Mesenchymal stem cell (in vitro differentiated cells and primary cell): Measurements from ENCODE around the gene SLC31A1.
A peak's percentile ranks its signal among the peaks of the same experiment; 100 is the strongest.

Experiments used
- DNase-seq: peaks from one replicate; pipeline ENCODE4 v3.0.0-alpha.2; 2013
- H2AFZ ChIP-seq: one replicate; pipeline ENCODE4 v1.6.1; 2013; ENCODE audit warnings: low read depth, mild to moderate bottlenecking, control low read depth, inconsistent platforms, low read length, moderate library complexity
- H2AK5ac ChIP-seq: 2 replicates; pipeline ENCODE4 v1.6.1; 2013; ENCODE audit warnings: low read length, moderate library complexity, mild to moderate bottlenecking, inconsistent platforms; ENCODE audit not compliant: severe bottlenecking
- H2BK120ac ChIP-seq: one replicate; pipeline ENCODE4 v1.6.1; 2013; ENCODE audit warnings: low read depth, mild to moderate bottlenecking, inconsistent platforms, low read length, moderate library complexity
- H2BK12ac ChIP-seq, 2 experiments: one replicate each; pipeline ENCODE4 v1.6.1; 2013; ENCODE audit warnings: inconsistent platforms in 2 of 2, low read length in 2 of 2, mild to moderate bottlenecking in 2 of 2, moderate library complexity in 2 of 2, control low read depth in 1 of 2
- H2BK15ac ChIP-seq: one replicate; pipeline ENCODE4 v1.6.1; 2013; ENCODE audit warnings: mild to moderate bottlenecking, low read depth, inconsistent platforms; ENCODE audit not compliant: poor library complexity, severe bottlenecking
- H2BK5ac ChIP-seq: 2 replicates; pipeline ENCODE4 v1.6.1; 2013; ENCODE audit warnings: low read depth, mild to moderate bottlenecking, low read length, control low read depth, inconsistent platforms; ENCODE audit not compliant: poor library complexity, severe bottlenecking
- H3K14ac ChIP-seq, 2 experiments: one replicate each; pipeline ENCODE4 v1.6.1; 2013; ENCODE audit warnings: inconsistent platforms in 2 of 2, low read length in 2 of 2, control low read depth in 1 of 2, mild to moderate bottlenecking in 1 of 2, moderate library complexity in 1 of 2
- H3K18ac ChIP-seq, 2 experiments: one replicate each; pipeline ENCODE4 v1.6.1; 2013; ENCODE audit warnings: inconsistent platforms in 2 of 2, low read length in 2 of 2, control low read depth in 1 of 2, low read depth in 1 of 2, mild to moderate bottlenecking in 1 of 2
- H3K23ac ChIP-seq, 2 experiments: one replicate each; pipeline ENCODE4 v1.6.1; 2013; ENCODE audit warnings: inconsistent platforms in 2 of 2, low read length in 2 of 2, mild to moderate bottlenecking in 2 of 2, moderate library complexity in 2 of 2, control low read depth in 1 of 2
- H3K27ac ChIP-seq: 2 replicates; pipeline ENCODE4 v1.5.1; 2013; ENCODE audit warnings: mild to moderate bottlenecking, moderate library complexity, low read length, control low read depth, inconsistent platforms; ENCODE audit not compliant: poor library complexity, severe bottlenecking
- H3K27me3 ChIP-seq, 2 experiments: 2 replicates each; pipeline versions ENCODE4 v1.6.1 to v1.7.0; 2013; ENCODE audit warnings: low read length in 2 of 2, mild to moderate bottlenecking in 2 of 2, moderate library complexity in 2 of 2, control low read depth in 1 of 2, inconsistent platforms in 1 of 2; ENCODE audit not compliant: control insufficient read depth in 1 of 2, insufficient read depth in 1 of 2
- H3K36me3 ChIP-seq, 2 experiments: 2 replicates each; pipeline versions ENCODE4 v1.6.1 to v1.7.0; 2013; ENCODE audit warnings: low read length in 2 of 2, control low read depth in 1 of 2, inconsistent platforms in 1 of 2, low read depth in 1 of 2, mild to moderate bottlenecking in 1 of 2; ENCODE audit not compliant: insufficient read depth in 2 of 2, control insufficient read depth in 1 of 2
- H3K4ac ChIP-seq, 2 experiments: one replicate each; pipeline ENCODE4 v1.6.1; 2013; ENCODE audit warnings: inconsistent platforms in 2 of 2, low read length in 2 of 2, mild to moderate bottlenecking in 2 of 2, moderate library complexity in 2 of 2, control low read depth in 1 of 2, low read depth in 1 of 2
- H3K4me1 ChIP-seq: 2 replicates; pipeline ENCODE4 v1.6.1; 2013; ENCODE audit warnings: low read depth, low read length, control low read depth; ENCODE audit not compliant: control insufficient read depth, insufficient read depth
- H3K4me2 ChIP-seq: 2 replicates; pipeline ENCODE4 v1.6.1; 2013; ENCODE audit warnings: low read length, mild to moderate bottlenecking, inconsistent platforms; ENCODE audit not compliant: poor library complexity, severe bottlenecking
- H3K4me3 ChIP-seq, 2 experiments: 2 replicates each; pipeline versions ENCODE4 v1.5.1 to v1.7.0; 2013; ENCODE audit warnings: low read length in 2 of 2, mild to moderate bottlenecking in 2 of 2, control low read depth in 1 of 2, low read depth in 1 of 2; ENCODE audit not compliant: insufficient read depth in 1 of 2
- H3K79me1 ChIP-seq: replicated peaks from 2 replicates; pipeline ENCODE4 v1.6.1; 2013; ENCODE audit warnings: mild to moderate bottlenecking, control low read depth, low read length, inconsistent platforms; ENCODE audit not compliant: poor library complexity, severe bottlenecking
- H3K9ac ChIP-seq: 2 replicates; pipeline ENCODE4 v1.7.0; 2013; ENCODE audit warnings: mild to moderate bottlenecking, low read length, moderate library complexity
- H3K9me3 ChIP-seq: 2 replicates; pipeline ENCODE4 v1.7.0; 2013; ENCODE audit warnings: mild to moderate bottlenecking, low read length; ENCODE audit not compliant: control insufficient read depth
- H4K8ac ChIP-seq: one replicate; pipeline ENCODE4 v1.6.1; 2013; ENCODE audit warnings: inconsistent platforms, mild to moderate bottlenecking, low read length, moderate library complexity
- H4K91ac ChIP-seq: one replicate; pipeline ENCODE4 v1.6.1; 2013; ENCODE audit warnings: mild to moderate bottlenecking, low read length, inconsistent platforms
- WGBS: methylation state at CpG from one replicate; pipeline ENCODE4 v1.1.7; 2013; ENCODE audit warnings: mixed read lengths; 5-methylcytosine and 5-hydroxymethylcytosine counted together

Gene SLC31A1

GRCh38 chr9:113178087-113178486, 43.3 kb upstream of the SLC31A1 start:
- Histone ChIP-seq H3K36me3 (peaks cover 15 to 85% of the 10 kb centered on the region in 2 experiments), H3K4me2 (no peak overlapping the region), H4K8ac (no peak overlapping the region), H2AFZ (no peak overlapping the region), H3K9me3 (no peaks in the 10 kb centered on the region), H2BK15ac (no peak overlapping the region), H4K91ac (no peak overlapping the region), H3K18ac (no peak overlapping the region), H3K14ac (no peak overlapping the region), H2BK5ac (no peak overlapping the region), H3K27me3 (no peaks in the 10 kb centered on the region), H3K23ac (no peak overlapping the region), H2AK5ac (no peak overlapping the region), H3K4me1 (peaks cover 4% of the 10 kb centered on the region), H3K27ac (peak overlapping the region; percentile 44), H3K4ac (no peak overlapping the region), H3K9ac (peak overlapping the region; percentile 53), H3K79me1 (peaks cover 3% of the 10 kb centered on the region), H2BK12ac (no peak overlapping the region), H2BK120ac (no peak overlapping the region), H3K4me3 (no peak overlapping the region)
- WGBS: 75% methylated on average over 1 of the region's 1 CpG
- DNase-seq: peak; percentile 24

DNA sequence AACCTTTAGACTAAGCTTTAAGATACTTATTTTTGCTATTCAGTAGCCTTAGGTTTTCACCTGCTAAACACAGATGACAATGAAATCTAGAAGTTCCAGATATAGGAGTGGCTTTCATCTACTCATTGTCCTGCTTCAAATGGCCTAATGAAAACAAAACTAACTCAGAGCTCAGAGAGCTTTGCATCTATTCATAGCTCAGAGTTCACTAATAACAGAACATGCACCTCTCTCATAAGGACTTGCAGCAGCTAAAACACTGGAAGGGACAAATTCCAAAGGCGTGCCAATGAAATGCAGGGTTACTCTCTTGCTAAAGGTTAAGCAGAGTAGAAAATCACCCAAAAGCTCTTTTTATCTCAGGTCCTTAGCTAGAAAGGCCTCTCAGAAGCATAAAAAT, 41.5 kb upstream of the SLC31A1 start:
- Histone ChIP-seq H3K9ac (peak overlapping the region; percentile 7), H3K27me3 (no peaks in the 10 kb centered on the region), H4K8ac (no peak overlapping the region), H3K36me3 (peaks cover 12 to 86% of the 10 kb centered on the region in 2 experiments), H3K14ac (no peak overlapping the region), H3K79me1 (no peaks in the 10 kb centered on the region), H3K9me3 (no peaks in the 10 kb centered on the region), H3K18ac (no peak overlapping the region), H3K4me1 (peaks cover 4% of the 10 kb centered on the region), H2AFZ (no peak overlapping the region), H2AK5ac (no peak overlapping the region), H3K4me2 (no peak overlapping the region), H3K4me3 (no peak overlapping the region), H4K91ac (no peak overlapping the region), H3K23ac (no peak overlapping the region), H2BK120ac (no peak overlapping the region), H2BK15ac (no peak overlapping the region), H3K4ac (no peak overlapping the region), H2BK5ac (no peak overlapping the region), H3K27ac (no peak overlapping the region), H2BK12ac (no peak overlapping the region)
- whole genome bisulfite sequencing: 0% methylated on average over 1 of the region's 1 CpG
- no peak for DNase-seq

- H3K18ac ChIP-seq: no peak overlapping the region
- H2BK120ac ChIP-seq: no peak overlapping the region
- no peak overlapping the region for H3K4ac ChIP-seq
- H3K4me1 ChIP-seq: peaks cover 4% of the 10 kb centered on the region
- H3K27me3 ChIP-seq: no peaks in the 10 kb centered on the region
- H3K4me3 ChIP-seq: no peak overlapping the region
- no peak overlapping the region for H2BK15ac ChIP-seq
- no peak overlapping the region for H3K9ac ChIP-seq
- no peak overlapping the region for H2BK5ac ChIP-seq
- no peak overlapping the region for H4K91ac ChIP-seq
- H3K27ac ChIP-seq: no peak overlapping the region
- H3K79me1 ChIP-seq: peaks cover under 1% of the 10 kb centered on the region
- H2BK12ac ChIP-seq: no peak overlapping the region
- H3K23ac ChIP-seq: no peak overlapping the region
- H3K9me3 ChIP-seq: no peaks in the 10 kb centered on the region
- H4K8ac ChIP-seq: no peak overlapping the region
- H3K36me3 ChIP-seq: peaks cover 19 to 83% of the 10 kb centered on the region in 2 experiments
- H3K14ac ChIP-seq: no peak overlapping the region
- H3K4me2 ChIP-seq: no peak overlapping the region
- no peak overlapping the region for H2AK5ac ChIP-seq
- no peak overlapping the region for H2AFZ ChIP-seq
- no peak for DNase-seq
Measured at GRCh38 chr9:113181165-113181564, 40.2 kb upstream of the SLC31A1 start.

- no peak overlapping the region for H2AK5ac ChIP-seq
- no peak overlapping the region for H3K27ac ChIP-seq
- H3K4ac ChIP-seq: no peak overlapping the region
- no peak overlapping the region for H3K14ac ChIP-seq
- H2BK12ac ChIP-seq: peak overlapping the region in 1 of 2 experiments; percentile 30
- no peak overlapping the region for H4K91ac ChIP-seq
- H4K8ac ChIP-seq: no peak overlapping the region
- H2BK120ac ChIP-seq: no peak overlapping the region
- H2BK5ac ChIP-seq: no peak overlapping the region
- H3K4me3 ChIP-seq: no peak overlapping the region
- peak overlapping the region; percentile 60 for H3K9ac ChIP-seq
- H3K79me1 ChIP-seq: peaks cover 2% of the 10 kb centered on the region
- H3K4me2 ChIP-seq: no peak overlapping the region
- no peak overlapping the region for H3K23ac ChIP-seq
- no peak overlapping the region for H2AFZ ChIP-seq
- no peaks in the 10 kb centered on the region for H3K9me3 ChIP-seq
- peak overlapping the region in 1 of 2 experiments; percentile 38 for H3K18ac ChIP-seq
- WGBS: 97% methylated on average over 2 of the region's 2 CpGs
- H3K4me1 ChIP-seq: peaks cover 5% of the 10 kb centered on the region
- H2BK15ac ChIP-seq: no peak overlapping the region
- no peaks in the 10 kb centered on the region for H3K27me3 ChIP-seq
- DNase-seq: no peak
- peaks cover 10 to 66% of the 10 kb centered on the region in 2 experiments for H3K36me3 ChIP-seq
Measured at GRCh38 chr9:113183956-113184488, 37.3 kb upstream of the SLC31A1 start.
